Measurements from ENCODE around the gene CORO7.

DNA sequence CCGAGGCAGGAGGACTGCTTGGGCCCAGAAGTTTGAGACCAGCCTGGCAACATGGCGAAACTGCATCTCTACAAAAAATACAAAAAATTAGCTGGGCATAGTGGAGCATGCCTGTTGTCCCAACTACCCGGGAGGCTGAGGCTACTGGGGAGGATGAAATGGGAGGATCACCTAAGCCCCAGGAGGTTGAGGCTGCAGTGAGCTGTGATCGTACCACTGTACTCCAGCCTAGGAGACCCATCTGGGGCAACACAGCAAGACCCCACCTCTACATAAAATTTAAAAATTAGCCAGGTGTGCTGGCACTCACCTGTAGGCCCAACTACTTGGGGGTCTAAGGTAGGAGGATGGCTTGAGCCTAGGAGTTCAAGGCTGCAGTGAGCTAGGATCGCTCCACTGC, 67.1 kb downstream of the CORO7 start:
- TF ChIP-seq, protein P1, sequence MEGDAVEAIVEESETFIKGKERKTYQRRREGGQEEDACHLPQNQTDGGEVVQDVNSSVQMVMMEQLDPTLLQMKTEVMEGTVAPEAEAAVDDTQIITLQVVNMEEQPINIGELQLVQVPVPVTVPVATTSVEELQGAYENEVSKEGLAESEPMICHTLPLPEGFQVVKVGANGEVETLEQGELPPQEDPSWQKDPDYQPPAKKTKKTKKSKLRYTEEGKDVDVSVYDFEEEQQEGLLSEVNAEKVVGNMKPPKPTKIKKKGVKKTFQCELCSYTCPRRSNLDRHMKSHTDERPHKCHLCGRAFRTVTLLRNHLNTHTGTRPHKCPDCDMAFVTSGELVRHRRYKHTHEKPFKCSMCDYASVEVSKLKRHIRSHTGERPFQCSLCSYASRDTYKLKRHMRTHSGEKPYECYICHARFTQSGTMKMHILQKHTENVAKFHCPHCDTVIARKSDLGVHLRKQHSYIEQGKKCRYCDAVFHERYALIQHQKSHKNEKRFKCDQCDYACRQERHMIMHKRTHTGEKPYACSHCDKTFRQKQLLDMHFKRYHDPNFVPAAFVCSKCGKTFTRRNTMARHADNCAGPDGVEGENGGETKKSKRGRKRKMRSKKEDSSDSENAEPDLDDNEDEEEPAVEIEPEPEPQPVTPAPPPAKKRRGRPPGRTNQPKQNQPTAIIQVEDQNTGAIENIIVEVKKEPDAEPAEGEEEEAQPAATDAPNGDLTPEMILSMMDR (conservative IDR thresholded peaks at IDR 0.05), result no peak
- no peak for TF ChIP-seq EZH2 (IDR thresholded peaks at IDR 0.05; ENCODE audit: low read depth)

All from PC-9 (cell line).